NCI-H2081 (cell line): ENCODE measurements around the gene KCNIP2.

Experiments
- DNase-seq, 2 experiments: peaks; one replicate each; lab custom pipeline; 2025; lab: John Stamatoyannopoulos, UW

KCNIP2 gene

DNA sequence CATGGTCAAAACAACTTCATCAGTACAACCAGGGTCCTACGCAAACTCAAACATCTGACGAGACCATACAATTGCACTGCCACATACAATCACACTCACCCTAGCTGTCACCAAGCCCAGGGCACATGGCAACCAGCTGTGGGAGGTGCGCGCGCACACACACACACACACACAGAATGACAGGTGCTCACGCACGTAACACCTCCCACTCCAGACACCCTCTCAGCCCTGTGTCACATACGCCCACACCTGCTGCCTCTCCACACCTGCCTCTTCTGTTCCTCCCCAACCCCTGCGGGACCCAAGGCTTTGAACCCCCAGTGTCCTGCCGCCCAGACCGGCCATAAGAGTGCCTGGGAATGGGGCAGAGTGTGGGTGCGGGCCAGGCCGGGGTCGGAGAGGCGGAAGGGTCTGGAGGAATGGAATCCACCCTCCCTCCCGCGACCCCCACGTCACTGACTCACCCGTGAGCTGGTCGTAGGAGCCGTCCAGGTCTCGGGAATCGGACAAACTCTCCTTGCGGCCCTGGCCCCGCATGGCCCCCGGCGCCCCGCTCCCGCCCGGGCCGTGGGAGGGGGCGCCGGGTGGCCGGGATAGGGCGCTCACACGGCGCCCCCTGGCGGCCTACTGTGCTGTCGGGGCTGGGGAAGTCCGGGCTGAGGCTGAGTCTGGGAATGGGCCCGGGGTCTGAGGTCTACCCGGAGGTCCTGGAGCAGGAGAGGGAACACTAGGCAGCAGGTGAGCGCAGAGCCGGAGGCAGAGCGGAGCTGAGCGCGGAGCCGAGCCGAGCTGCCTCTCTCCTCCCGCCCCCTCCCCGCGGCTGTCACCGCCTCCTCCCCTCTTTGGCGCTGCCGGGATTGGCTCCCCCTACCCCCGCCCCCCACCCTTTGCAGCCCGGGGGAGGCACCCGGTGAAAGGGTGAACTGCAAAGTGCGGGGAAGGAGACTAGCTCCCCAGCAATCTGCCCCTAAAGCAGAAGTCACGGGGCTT, at the start of gene KCNIP2:
TSS of gene KCNIP2 (minus strand) at position 769 of the 990 bp plus-strand sequence. CDS start at position 537, 232 bp downstream.
- DNase-seq = peak; percentile 46 to 62

DNA sequence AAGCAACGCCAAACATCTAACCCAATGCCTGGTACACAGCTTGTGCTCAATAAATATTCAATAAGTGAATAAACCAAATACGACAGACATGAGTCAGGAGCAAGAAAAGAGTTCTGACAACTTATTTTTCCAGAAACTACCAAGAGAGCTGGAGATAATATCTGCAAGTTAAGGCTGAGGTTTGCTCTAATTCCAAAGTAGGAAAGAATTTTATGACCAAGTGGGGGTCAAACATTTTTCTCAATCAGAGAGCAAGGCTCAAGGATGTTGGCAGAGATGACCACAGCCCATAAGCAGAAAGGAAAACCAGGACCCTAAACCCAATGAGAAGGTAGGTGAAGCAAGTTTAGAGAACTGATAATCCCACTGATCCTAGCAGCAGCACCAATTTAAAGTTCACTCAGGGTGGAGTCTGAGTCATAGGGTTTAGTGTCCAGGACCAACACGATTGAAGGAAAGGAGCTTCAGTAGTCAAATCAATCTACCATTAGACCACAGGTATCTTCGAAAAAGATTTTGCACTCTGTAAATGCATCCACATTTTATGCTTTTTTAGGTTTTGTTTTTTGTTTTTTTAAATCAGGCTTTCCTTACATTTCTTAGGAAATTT, 49.3 kb upstream of the KCNIP2 start:
- no peak for DNase-seq

DNA sequence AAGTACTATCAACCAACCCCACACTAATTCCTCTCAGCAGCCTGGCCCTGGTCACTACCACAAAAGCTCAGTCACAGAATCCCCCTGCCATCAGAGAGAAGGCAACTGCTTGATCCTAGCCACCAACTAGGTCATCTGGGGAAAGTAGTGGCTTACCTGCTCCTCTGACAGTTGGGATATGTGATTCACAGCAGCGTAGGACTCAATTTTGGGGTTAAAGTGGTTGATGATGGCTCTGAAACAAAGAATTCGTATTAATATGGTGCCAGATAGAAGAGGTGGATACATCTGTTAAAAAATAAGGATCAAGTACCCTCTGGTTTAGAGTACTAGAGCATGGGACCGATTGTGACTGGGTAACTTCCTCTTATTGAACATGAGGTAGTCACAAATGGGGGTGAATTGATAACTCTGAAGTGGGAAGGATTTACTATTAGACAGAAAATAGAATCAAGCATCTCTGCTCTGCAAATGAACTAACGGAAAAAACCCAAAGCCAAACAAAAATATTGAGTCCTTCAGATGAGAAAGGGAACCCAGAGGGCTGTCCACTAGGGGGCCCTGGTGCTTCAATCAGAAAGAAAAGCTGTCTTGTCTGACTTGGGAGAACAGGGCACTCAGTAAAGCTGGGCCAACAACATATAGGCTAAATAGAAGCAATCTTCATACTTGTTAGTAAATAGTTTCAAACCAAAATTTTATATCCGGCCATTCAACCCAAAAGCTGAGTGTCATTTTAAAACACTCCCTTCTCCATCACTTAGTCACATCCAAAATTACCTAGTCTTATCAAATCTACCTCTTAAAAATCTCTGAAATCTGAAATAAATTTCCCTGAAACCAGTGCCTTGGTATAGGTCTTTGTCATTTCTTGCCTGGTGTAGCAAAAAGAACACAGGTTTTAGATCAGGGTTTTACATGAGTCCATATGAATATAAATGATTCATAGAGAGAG, 45.9 kb upstream of the KCNIP2 start:
- peak; percentile 31 to 46 for DNase-seq

DNA sequence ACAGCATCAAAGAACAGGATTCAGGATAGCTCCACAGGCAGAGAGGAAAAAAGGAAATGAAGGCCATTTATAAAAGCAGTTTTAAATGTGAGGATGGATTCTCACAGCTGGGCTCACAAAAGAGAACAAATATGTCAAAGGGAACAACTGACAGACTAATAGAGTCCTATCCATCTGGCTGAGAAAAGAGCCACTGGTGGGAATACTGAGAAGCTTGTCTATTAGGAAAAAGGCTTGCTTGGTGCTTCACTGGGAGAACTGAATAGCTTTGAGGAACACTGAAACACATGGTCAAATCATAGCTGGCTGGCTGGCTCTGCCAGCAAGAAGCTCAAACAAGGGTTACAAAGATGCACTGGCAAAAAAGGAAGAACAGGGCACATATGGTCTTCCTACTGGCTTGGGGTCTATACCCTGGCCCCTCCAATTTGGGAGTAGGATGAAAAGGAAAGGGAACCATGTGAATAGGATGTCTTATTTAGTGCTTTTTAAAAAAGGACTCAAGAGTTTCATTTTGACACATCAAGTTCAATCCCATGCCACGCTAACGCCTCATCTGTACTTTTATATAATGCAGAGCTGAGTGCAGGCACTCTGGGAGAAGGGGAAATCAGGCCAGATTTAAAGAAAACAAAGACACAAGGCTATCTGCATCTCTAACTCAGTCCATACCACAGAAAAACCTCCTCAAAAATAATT, 44.8 kb upstream of the KCNIP2 start:
- DNase-seq = no peak

DNA sequence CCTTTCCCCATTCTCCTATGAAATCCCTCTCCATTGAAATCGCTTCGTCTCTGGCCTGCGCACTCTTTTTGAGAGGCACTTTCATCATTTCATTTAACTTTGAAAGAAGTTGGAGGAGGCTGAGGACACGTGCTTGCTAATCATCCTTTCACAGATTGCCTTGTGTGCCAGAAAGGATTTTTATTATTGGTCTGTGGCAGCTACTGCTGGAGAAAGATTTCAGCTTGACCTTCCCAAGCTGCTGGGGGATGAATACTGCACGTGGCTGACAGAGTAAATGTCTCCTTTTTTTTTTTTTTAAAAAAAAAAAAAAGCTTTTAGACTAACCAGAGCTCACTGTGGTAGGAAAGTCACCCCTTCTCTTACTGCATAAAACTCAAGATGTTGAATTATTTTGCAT, 44.2 kb upstream of the KCNIP2 start:
- DNase-seq = no peak

DNA sequence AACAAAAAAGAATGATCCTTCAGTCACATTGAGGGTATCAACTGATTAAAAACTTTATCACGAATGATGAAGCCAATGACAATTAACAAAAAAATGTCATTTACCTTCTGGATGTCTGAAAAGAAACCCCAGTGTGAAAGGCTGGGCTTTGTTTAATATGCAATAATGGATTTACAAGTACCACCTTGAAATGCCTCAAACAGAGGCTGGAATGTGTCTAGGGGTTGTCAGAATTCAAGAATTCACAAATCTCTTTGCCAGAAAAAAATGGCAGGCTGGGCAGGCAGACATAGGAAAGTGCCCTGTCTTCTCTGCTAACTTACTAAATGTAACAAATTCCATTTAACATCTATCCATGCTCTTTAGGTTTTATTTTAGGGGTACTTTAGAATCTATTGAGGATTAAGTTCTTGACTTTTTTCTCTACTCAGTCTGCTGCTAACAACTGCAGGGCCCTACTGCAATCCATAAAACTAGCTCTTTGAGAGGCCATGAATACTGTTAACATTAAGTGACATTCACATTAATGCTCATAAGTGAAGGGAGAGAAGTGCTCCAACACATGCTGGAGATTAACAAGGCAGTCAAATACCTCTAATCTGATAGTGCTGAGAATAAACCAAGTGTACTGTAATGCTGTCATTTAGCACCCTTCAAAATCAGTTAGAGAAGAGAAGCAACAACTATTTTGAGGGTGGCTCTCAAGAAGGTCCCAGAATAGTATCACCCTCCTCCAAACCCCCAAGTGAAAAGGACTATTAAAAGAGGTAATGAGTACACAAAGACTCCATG, 43.1 kb upstream of the KCNIP2 start:
- no peak for DNase-seq

DNA sequence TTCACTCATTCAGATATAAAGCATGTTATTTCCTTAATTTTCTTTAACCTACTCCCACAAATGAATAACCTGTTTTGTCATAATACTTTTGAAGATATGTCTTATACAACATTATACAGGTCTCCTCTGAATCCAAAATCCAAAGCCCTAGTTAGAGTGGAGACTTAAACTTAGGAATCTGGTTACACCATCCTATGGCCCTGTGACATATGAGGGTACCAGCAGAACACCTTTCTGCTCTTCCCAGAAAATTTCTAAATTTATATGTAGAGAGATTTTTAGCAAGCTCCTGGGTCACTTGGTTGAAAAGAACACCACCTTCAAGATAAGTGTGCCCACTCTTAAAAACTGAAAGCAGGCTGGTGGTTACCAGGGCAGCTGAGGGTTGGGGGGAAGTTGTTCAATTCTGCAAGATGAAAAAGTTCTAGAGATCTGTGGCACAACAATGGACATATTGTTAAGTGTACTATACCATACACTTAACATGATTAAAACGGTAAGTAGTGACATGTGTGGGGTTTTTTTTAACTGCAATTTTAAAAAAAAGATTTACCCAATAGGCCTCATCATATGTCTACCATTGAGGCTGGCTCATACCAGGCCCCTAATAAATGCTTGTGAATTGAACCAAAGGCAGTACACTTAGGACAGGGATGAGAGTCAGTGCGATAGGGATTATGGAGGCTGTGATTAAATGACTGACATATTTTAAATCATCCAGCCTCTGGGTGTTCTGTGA, 37.6 kb upstream of the KCNIP2 start:
- DNase-seq = no peak

DNA sequence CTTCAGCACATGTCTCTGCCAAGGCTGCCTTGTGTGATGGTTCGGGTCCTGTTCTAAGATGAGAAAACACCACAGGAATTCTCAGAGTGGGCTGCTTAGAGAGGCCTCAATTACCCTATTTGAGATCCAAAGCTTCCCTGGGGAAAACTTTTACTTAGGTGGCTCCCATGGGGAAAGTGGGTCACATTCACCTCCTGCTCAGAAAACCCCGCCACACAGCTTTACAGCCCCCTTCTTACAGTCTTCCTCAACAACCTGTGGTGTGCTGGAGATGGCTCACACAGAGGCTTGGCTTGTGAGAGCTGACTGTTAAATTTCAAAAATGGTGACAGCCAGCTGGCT, 36.6 kb upstream of the KCNIP2 start:
- DNase-seq = no peak

DNA sequence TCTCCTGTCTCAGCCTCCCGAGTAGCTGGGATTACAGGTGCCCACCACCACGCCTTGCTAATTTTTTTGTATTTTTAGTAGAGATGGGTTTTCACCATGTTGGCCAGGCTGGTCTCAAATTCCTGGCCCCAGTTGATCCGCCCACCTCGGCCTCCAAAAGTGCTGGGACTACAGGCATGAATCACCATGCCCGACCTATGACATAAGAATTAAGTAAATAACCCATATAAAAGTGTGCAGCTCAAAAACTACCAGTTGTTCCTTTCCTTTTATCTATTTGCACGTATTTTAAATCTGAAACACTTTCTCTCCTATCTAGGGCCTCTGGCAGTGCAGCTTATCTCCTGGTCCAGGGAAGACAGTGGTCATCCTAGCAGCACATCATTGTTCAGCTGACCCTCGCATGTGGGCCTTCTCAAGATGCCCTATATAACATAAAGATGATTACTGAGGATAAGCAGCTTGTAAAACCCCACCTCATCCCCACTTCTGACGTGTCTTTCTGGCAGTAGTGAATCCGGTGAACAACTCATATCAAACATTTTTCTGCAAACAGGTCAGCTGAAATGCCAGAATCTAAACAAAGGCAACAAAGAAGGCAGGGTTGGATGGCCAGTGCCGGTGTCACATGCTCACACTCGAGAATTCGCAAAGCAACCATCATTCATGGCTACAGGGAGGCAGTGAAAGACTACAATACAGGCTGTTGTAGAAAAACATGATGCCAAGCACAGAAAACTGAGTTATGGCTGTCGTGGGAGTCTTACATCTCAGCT, 36.0 kb upstream of the KCNIP2 start:
- no peak for DNase-seq

DNA sequence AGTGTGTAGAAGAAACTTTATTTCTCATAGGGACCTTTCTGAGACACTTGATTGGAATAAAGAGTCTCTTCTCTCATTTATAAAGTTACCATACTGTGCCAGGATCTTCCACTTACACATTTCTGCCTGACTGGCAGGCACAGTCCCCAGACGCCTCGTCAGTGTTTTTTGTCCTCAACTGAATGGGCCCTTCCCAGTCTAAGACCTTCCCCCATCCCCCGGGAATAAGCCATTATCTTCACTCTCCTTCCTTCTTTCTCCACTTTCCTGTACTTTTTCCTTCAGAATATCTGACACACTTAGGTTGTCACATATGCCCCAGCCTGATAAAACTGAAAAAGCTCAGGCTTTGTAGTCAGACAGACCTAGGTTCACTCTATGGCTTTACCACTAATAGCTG, 35.3 kb upstream of the KCNIP2 start:
- DNase-seq = no peak

DNA sequence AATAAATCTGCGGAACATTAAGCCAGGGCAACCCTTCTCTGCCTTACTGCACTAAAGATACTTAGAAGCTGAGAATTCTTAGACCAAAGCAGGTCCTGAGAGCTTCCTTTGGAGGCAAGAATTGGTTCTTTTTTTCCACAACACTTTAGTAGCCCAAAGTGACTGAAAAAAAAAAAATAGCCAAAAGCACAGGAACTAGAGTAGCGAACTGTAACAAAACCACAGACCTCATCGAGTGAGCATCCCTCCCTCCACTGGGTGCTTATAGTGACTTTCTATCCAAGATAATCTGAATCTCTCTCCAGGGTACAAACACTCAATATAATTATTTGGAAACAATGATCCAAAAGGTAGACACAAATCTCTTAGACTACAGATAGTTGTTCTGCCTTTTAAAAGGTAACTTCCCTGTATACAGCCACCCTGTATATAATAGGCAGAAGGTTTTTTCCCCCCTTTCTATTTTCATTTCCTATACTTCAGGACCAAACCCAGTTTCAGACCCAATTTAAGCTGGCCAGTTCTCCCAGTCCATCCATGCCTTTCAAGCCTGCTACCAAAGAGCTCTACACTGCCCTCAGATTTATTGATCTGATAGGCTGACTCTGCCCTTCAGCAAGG, 31.6 kb upstream of the KCNIP2 start:
- DNase-seq = no peak

DNA sequence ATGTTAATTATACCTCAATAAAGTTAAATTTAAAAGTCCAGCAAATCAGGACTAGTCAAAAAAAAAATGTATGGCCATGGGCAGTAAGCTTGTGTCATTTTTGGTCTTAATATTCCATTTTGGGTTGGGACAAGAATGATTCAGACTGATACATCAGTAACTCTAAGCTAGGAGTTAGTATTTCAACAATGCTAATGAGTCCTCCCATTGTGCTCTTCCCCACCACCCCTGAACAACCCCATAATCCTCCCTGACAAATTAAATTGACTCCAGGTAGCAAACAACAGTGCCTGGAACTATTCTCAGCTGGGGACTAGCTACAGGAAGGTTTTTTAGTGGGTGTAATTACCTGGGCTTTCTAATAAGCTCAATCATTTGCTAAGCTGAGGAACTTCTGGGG, 30.7 kb upstream of the KCNIP2 start:
- no peak for DNase-seq

DNA sequence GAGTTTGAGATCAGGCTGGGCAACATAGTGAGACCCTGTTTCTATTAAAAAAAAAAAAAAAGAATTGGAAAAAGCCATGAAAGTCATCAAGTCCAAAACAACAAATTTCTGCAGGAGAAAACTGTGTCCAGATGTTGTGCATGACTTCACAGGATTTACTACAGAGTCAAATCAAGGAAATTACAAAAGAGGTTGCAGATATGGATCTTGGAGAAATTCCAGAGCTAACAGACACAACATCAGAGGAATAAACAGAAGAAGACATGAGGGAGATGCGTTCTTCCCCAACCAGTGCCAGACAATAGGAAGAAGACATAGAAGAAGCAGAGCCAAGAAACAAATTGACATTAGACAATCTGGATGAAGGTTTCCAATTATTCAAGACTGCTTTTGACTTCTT, 24.3 kb upstream of the KCNIP2 start:
- no peak for DNase-seq

DNA sequence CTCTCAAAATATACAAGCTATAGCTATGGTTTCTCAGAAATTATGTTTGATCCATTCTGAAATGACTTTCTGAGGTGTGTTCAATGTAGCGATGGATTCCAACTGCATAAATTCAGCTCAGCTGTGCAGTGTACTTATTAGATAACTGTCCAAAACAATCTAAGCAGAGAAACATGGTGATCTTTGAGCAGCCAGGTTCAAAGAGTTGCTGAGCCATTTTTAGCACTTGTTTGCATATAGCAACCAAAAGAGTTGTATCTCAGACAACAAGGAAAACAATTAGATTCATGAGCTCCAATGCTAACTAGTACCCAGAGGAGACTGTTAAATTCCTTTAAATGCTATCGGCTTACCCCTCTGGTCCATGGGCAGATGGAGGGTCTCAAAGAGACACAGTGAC, 15.9 kb upstream of the KCNIP2 start:
- DNase-seq = no peak

DNA sequence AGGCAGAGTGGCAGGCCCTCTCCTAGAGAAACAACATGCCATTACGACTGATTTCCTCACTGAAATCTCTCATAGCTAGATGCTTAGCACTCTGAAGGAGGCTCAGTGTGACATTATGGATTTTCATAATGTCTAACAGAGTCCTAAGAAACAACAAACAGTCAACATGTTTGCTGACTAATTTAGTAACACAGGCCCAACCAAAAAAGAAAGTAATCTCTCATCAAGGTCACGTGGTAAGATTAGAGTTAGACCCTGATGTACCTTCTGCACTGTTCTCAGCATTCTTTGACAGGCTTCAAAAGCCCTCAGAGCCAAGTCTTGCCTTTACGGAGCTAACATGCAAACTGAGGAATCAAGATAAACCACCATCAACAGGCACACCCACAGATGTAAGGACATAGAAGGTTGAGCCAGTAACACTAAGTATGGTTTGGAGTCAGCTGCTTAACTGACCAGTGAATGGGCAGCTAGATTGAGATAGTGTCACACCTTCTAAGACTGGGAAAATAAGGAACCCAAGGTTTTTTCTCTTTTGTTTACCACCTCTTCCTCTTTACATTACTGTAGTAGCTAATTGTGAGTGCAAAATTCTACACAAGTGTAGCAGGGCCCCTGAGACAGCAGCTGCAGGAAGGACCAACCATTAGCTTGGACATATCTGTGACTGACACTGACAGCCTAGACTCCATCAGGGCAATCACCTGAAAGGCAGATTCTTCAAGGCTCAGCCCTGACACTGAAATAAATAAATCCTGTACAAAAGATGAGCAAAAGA, 15.3 kb upstream of the KCNIP2 start:
- DNase-seq = no peak

DNA sequence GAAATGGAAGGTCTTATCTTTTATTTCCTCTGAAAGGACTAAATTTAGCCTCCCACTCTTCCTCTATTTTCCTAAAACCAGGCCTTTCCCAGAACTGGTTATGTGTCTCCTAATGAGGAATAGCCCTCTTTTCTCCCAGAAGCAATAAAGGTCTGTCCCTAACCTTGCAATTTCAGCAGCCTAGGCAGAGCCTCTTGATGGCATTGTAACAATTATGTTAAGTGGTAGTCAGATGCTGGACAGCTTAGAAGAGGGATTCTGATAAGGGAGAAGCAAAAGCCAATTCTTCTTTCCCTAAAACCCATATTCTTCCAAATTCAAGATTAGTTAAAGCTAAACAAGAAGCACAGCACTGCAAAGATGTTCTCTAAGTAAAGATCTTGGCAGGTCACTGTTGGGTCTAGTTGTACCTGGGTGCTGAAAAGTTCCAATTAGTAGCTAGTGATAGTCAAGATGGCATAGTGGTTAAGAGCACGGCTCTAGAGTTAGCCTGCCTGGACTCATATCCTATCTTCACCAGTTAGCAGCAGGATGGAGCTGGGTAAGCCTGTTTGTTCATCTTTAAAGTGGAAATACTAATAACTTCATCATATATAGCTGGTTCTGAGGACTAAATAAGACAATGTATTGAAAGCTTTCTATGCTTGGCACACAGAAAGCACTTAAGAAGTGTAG, 14.3 kb upstream of the KCNIP2 start:
- no peak for DNase-seq

DNA sequence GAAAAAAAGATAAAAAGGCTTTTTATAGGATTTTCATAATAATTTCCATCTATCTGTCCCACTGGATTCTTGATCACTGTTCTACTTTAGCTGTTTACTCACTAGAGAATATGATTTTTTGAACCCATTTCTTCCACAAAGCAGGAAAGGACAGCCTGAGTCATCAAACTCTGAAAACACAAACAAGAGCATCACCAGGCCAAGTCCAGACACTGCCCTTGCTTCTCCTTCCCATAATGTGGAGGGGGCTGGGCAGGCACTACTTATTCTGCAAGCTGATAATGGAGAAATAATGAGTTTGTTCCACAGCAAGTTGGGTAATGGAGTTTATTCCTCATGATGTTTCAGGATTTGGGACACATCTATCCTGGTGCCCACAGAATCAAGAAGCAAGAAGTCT, 13.0 kb upstream of the KCNIP2 start:
- DNase-seq = no peak
